Skin of body (tissue), 2 donors: ENCODE data around the gene RBBP8NL. TPM values are rescaled to one million over a fixed set of nuclear protein-coding genes. Genes with fewer than 3 reads are reported as not detected.

ENCODE experiments used
- DNase-seq: peaks from one replicate; lab custom pipeline; 2025; lab: John Stamatoyannopoulos, UW
- total RNA-seq: library from RNA; depleted of rRNA; stranded (reverse); fragments of >200 nt; gene quantifications from one replicate; pipeline ENCODE4 v1.2.3, GENCODE V29; 2014

Gene RBBP8NL, protein sequence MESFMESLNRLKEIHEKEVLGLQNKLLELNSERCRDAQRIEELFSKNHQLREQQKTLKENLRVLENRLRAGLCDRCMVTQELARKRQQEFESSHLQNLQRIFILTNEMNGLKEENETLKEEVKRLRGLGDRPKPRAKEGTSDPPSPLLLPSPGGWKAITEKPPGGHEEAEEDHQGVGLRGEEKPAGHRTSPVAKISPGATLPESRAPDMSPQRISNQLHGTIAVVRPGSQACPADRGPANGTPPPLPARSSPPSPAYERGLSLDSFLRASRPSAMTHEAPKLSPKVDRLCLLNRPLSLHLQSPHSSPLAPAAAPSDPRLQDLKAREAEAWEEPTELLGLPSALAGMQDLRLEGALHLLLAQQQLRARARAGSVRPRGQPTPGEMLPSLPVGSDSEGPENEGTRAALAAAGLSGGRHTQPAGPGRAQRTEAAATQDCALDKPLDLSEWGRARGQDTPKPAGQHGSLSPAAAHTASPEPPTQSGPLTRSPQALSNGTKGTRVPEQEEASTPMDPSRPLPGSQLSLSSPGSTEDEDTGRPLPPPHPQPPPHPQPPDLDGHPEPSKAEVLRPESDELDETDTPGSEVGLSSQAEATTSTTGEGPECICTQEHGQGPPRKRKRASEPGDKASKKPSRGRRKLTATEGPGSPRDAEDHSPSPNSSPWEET
- total RNA-seq = 0.59 TPM

GRCh38 chr20:62427172-62428001 lies at the start of gene RBBP8NL:
Gene RBBP8NL, minus strand, starts transcription at chr20:62427539. Its CDS starts 7,892 bp downstream, at chr20:62419647.
- DNase-seq = no peak

- no peak for DNase-seq
These were observed 48.9 kb upstream of the RBBP8NL start for GRCh38 chr20:62476056-62476838.

GRCh38 chr20:62475772-62476055 lies 48.4 kb upstream of the RBBP8NL start, which contains the start of gene GATA5:
Gene GATA5, minus strand, starts transcription at chr20:62475995. Its CDS starts 474 bp downstream, at chr20:62475521.
- DNase-seq = no peak

- no peak for DNase-seq
These were observed 47.9 kb upstream of the RBBP8NL start for GRCh38 chr20:62475027-62475771.

DNA sequence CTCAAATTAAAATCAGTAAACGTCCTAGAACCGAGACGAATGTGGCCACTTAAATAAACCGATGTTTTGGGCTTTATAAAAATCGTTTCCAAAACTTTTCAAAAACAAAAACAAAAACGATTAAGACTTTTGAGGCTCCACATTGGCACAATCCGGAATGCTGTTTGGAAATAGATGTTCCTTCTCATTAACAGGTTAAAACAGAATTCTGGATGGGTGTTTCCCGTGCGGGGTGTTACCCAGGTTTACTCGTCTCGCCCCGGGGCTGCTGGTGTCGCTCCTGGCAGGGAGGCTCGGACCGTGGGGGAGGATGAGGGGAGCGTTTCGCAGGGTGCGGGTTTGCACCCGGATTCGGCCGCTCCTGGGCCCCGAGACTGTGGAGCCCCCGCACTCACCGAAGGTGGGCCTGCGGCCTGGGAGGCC lies 47.3 kb upstream of the RBBP8NL start:
- DNase-seq = no peak

DNA sequence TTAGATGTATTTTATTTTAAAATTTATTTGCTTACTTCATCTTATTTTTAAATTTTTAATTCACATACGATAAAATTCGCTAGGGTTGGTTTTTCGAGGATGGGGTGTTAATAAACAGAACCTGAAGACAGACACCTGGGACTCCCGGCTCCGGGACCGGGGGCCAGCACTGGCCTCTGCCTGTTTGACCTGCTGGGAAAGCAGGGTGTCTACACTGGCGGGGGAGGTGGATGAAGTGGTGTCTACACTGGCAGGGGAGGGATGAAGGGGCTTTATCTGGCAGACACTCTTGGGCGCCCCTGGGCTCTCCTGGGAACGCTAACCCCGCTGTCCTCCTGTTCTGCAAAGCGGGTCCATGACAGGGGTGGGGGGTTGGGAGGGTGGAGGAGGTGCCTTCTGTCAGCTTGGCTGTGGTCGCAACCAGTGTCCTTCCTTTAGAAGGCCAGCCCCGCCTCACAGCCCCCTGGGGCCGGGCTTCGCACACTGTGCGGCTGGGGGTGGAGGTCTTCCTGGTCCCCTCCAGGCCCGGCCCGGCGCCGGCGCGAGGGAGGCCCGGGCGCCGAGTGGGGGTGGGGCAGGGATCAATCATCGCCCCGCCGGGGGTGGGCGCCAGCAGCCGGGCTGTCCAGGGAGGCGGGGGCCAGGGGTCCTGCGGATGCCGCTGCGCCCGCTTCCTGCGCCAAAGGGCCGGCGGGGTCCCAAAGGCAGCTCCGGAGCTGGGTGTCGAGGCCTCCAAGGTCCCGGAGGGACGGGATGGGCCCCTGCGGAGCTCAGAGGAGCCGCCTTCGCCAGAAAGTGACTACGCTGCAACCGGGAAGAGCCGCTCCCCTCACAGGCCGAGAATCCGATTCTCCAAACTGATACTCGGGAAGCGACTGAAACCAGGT lies 46.6 kb upstream of the RBBP8NL start:
- DNase-seq = no peak

DNA sequence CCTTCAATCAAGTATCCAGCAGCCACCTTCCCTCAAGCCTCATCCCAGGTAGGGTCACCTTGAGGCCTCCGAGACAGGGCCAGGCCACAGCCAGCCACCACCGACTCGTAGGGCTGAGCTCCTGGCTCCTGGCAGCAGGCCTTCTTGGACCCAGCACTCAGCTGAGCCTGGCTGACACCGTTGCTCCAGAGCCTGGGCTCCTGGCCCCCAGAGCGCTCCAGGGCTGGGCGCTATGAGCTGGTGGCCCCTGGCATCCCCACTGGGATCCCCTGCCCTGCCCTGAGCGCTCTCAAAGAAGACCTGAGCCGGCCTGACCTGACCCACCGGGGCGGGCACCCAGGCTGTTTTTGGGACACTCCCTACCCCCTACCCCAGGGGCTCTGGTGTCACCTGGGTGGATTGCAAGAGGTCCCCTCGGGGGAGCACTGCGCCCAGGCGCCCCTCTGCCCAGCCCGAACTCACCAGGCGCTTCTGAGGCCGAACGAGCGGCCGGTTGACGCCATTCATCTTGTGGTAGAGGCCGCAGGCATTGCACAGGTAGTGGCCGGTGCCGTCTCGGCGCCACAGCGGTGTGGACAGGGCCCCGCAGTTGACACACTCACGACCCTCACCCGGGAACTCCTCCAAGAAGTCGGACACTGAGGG lies 45.7 kb upstream of the RBBP8NL start:
- no peak for DNase-seq

DNA sequence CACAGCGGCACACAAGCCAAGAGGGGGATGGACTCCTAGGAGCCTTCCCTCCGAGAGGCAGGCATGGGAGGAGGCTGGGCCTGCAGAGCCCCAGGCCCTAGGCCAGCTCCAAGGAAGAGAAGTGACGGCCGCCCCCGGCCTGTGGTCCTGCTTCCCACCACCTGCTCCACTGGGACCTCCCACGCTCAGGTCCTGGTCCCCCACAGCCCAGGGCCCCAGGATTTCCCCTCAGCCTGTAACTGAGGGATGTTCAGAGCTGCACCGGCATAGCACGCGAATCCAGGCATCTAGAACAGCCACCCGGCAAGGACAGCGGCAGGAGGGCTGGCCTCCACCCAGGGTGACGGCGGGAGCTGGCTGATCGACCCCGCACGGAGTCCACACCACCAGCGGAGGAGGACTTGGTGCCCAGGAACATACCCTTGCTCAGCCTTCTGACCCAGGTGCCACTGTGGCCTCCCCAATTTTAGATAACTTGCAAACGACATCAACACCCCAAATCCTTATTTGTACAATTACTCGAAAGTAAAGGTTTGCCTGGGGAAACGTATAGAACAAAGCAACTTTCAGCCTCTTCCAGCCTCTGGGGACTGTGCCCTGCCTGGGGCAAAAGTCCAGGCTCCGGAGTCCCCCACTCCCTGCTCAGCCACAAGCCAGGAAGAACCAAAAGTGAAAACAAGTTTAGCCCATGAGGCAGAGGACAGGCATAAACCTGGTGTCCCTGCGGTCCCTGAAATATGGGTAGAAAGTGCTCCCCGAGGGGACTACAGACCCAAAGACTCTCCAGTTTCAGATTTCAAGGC lies 45.0 kb upstream of the RBBP8NL start:
- no peak for DNase-seq

DNA sequence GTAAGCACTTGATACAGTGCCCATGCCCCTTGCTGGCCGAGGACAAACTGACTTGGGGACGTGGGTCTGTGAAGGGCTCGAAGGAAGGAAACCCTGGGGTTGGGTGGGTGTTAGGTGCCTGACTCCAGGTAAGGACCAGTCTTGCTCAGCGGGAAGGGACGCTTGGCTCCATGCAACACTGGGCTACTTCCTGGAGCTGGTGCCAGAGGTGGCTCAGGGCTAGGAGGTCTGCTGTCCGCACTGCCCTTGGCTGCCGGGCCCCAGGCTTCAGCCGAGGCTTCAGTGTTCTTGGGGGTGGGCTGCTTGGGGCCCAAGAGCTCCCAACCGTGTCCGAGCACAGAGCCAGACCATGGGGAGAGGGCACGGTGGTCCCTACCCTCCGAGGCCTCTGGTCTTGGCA lies 43.1 kb upstream of the RBBP8NL start:
- DNase-seq = no peak

GRCh38 chr20:62470001-62470400 lies 42.7 kb upstream of the RBBP8NL start:
- no peak for DNase-seq

- DNase-seq = no peak
These were observed 42.0 kb upstream of the RBBP8NL start for GRCh38 chr20:62469352-62469751.

DNA sequence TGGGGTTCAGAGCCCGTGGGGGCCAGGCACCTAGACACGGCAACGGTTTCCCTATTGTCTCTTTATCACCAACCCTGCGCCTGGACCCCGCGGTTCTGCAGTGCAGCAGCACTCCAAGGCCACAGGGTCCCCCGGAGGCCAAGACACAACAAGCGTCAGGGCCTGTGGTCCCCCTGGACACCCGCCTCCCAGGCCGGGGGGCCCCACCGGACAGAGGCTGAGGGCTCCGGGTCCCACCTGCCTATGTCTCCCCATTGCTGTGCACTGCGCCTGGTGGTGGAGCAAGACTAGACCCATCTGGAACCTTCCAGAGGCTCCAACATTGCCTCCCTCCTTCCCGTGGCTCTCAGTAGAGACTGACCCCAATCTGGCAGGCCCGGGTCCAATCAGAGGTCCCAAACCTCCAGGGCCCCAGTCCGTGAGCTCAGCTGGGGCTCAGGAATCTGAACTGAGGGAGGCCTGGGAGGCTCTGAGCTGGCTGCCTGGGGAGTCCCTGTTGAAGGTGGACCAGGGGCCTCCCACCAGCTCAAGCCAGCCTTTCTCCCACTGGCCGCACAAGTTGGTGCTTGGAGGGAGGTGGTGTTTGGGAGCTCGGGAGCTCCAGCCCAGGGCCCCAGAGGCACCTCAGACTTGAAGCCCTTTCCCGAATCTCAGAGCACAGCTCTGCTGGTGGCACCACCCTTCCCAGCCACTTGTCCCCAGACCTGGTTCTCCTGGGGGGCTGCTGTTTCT lies 39.6 kb upstream of the RBBP8NL start:
- no peak for DNase-seq

DNA sequence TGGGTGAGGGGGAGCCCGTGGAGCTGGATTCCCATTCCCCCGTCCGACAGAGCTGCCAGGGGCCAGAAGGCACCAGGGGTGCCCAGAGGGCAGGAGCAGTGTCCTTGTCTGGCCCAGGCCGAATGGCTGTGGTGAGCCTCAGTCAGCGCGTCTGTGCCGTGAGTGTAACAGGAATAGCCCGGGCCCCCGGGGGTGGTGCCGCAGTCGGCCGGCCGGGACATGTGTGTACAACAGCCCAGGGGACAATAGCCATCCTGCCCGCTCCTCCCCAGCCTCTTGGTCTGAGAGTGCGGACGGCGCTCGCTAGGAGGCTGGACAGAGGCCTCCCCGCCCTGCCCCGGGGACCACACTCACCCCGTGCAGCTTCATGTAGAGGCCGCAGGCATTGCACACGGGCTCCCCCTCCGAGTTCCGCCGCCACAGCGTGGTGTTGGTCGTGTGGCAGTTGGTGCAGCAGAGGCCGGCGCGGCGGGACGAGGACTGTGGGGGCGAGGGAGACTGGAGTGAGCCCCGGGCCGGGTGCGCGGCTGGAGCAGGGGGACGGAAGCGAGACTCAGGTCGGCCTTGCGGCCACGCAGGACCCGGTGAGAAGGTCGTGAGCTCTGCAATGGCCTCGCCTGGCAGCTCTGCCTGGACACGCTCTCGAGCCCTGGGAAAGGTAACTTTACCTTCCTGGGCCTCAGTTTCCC lies 38.9 kb upstream of the RBBP8NL start:
- no peak for DNase-seq

GRCh38 chr20:62464990-62465389 lies 37.7 kb upstream of the RBBP8NL start:
- no peak for DNase-seq

DNA sequence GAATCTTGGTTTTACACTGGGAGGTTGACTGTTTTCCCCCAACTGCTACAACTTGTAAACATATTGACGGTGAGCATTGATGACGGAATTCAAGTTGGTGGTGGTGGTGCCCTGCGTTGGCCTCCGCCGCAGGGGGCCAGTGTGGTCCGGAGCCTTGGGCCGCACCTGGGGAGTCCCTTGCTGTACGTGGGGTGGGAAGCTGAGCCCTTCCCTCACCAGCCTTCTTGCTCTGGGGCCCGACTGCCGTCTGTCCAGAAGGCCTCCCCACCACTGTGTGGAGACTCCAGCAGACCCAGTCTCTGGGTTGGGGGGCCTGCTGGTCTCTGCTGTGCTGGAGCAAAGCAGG lies 37.1 kb upstream of the RBBP8NL start:
- no peak for DNase-seq

- no peak for DNase-seq
These were observed 36.5 kb upstream of the RBBP8NL start for GRCh38 chr20:62463651-62464424.
